Fibroblast of skin of left biceps (primary cell): ENCODE measurements around the gene DENND1C.
"Not testable (repeated sequence)": the region's sequence is repeated elsewhere in the genome, so short reads cannot be mapped to it uniquely, and the experiment has no call there.

Experiments
- DNase-seq, 2 experiments: peaks; one replicate each; pipeline ENCODE4 v3.0.0-alpha.2; 2013; ENCODE audit warnings: low read depth in 2 of 2

DENND1C gene

DNA sequence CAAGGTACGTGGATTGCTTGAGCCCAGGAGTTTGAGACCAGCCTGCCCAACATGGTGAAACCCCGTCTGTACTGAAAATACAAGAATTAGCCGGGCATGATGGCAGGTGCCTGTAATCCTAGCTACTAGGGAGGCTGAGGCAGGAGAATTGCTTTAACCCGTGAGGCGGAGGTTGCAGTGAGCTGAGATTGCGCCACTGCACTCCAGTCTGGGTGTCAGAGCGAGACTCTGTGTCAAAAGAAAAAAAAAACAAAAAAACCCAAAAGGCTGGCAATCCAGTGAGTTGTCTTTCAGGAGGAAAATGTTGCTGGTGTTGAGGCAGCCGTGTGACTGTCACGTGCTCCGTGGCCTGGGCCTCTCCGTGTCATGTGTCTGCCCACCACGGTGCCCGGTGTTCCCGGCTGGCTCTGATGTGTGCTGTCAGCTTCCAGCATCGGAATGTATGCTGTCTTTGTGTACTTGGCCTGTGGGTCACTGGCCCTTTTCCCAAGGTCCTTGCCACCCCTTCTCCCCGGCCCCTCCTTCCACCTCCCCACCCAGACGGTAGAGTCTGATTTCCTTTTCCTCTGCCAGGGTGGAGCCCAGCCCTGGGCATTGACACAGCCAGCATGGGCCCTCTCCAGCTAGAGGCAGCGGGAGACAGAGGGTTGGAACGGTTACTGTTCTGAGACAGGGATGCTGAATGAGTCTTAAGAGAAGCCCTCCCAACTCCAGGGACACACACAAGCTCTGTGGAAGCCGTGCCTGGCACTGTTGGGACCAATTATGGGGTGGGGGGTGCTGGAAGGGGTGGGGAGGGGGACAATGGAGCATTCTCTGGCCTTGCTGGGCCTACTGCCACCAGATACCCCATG, 27.8 kb upstream of the DENND1C start:
- no peak for DNase-seq

DNA sequence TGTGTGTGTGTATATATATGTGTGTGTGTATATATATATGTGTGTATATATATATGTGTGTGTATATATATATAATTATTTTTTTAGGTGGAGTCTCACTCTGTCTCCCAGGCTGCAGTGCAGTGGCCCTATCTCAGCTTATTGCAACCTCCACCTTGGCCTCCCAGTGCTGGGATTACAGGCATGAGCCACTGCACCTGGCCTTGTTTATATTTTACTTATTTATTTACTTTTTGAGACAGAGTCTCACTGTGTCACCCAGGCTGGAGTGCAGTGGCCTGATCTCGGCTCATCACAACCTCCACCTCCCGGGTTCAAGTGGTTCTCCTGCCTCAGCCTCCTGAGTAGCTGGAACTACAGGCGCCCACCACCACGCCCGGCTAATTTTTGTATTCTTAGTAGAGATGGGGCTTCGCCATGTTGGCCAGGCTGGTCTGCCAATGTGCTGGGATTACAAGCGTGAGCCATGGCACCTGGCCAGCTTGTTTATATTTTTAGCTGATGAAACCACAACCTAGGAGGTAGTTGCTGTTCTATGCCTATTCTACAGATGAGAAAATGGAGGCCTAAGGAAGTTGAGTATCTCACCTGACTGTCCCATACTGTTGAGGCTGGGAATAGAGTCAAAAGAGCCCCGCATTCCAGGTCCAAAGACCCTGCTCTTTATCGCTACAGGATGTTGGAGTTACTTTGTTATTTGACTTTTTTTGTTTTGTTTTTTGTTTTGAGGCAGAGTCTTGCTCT, 26.6 kb upstream of the DENND1C start:
- not testable (repeated sequence) for DNase-seq

DNA sequence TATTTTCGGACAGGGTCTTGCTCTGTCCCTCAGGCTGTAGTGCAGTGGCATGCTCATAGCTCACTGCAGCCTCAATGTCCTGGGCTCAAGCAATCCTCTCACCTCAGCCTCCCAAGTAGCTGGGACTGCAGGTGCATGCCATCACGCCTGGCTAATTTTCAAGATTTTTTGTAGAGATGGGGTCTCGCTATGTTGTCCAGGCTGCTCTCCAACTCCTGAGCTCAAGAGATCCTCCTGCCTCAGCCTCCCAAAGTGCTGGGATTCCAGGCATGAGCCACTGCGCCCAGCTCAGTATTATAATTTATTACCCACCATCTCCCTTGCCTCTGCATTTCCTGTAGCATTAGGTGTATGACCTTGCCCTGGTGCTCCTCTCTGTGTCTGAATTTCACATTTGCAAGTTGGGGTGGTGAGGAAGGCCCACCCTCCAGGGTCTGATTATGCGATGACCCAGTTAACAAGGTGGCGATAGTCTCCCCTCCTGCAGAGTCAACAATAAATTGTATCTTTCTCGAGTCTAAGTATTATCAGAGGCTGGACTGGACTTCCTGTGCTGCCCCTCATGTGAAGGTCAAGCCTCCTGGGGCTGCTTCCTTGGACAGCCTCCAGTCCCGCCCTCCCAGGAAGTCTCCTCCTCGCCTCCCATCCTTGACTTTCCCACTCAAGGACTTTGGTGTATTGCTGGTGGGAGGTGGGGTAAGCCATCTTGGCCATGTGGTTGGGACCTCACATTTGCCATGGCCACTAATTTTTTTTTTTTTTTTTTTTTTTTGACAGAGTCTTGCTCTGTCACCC, 22.0 kb upstream of the DENND1C start:
- DNase-seq: no peak

DNA sequence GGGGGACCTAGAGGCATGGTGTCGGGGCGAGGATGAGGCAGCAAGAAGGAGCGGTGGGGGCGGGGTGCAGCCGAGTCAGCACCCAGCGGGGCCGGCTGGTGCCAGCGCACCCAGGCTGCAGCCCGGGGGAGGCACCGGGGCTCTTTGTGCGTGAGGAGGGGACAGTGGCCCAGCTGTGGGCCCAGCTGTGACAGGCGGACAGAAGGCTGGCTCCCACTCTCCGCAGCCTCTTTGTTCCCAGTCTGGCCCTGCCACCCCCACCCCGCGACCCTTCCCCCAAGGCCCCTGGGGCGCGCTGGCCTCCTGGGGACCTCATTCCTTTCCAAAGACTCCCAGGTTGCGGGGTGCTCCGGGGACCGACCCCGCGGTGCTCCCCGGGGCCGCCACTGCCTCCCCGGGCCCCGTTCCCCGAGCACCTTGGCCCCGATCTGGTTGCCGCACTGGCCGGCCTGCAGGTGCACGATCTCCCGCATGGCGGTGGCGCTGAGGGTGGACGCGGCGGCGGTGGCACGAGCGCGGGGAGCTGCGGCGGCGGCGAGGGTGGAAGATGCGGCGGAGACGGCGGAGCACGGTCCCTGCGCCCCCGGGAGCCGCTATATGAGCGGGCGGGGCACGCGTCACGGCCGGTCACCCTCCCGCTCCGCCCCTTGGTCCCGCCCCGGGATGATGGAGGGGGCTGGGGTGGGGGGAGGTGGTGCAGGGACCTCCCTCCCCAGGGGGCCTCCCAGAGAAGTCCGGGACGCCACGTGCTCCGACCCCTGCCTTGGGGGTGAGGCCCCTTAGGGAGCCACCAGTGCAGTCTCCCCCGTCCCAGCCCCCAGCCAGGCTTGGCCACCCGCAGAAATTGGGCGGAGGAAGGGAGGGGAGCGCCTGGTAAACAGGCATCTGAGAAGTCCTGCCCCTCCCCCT, 20.4 kb upstream of the DENND1C start, which contains the start of gene TUBB4A:
Gene TUBB4A (minus strand): TSS at position 570 of the 909 bp plus-strand sequence. CDS start 97 bp downstream, at position 473.
- DNase-seq: no peak

DNA sequence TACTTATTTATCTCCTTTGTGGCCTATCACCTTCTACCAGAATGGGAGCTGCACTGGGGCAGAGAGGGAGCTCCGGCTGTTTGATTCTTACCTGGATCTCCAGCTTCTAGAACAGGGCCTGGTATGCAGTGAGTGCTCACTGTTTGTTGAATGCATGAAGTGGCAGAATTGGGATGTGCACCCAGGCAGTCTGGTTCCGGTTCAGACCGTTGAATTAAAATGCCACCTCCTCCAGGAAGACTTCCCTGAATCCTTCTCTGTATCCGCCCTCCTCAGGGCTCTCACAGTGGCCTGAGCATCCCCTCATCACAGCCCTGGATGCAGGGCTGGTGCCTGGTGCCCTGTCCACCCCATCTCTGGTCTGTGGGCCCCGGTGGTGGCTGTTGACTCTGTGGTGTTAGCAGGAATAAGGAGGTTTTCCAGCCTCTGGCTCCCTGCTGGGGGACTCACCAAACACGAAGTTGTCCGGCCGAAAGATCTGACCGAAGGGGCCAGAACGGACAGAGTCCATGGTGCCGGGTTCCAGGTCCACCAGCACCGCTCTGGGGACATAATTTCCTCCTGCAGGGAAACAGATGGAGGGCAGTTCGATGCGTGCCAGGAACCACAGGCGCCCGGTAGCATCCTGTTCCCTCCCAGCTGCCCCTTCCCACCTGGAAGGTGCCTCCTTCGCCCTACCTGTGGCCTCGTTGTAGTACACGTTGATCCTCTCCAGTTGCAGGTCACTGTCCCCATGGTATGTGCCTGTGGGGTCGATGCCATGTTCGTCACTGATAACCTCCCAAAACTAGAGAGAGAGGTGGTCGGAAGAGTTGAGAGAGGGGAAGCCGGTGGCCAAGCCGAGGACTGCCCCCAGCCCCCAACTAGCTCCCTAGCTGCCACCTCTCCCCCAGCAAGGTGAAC, 19.5 kb upstream of the DENND1C start:
- DNase-seq: no peak

DNA sequence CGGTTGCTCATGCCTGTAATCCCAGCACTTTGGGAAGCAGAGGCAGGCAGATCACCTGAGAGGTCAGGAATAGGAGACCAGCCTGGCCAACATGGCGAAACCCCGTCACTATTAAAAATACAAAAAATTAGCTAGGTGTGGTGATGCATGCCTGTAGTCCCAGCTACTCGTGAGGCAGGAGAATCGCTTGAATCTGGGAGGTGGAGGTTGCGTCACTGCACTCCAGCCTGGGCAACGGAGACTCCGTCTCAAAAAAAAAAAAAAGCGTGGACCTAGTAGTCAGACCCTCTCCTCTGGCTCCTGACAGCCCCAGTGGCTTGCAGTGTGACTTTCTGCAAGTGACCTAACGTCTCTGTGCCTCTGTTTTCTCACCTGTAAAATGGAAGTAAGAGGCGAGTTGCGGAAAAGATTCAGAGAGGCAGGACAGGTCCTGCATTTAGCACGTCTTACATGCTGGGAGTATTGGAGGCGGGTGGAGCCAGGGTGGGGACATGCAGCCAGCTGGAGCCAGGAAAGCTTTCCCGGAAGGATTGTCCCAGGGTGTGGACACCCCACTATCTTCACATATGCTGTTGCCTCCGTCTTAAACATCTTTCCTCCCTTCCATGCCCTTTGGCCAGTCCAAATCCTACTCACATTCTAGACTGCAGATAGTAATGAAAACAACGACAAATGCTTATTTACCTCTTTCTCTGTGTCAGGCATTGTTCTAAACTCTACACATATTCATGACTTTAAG, 17.6 kb upstream of the DENND1C start:
- no peak for DNase-seq

DNA sequence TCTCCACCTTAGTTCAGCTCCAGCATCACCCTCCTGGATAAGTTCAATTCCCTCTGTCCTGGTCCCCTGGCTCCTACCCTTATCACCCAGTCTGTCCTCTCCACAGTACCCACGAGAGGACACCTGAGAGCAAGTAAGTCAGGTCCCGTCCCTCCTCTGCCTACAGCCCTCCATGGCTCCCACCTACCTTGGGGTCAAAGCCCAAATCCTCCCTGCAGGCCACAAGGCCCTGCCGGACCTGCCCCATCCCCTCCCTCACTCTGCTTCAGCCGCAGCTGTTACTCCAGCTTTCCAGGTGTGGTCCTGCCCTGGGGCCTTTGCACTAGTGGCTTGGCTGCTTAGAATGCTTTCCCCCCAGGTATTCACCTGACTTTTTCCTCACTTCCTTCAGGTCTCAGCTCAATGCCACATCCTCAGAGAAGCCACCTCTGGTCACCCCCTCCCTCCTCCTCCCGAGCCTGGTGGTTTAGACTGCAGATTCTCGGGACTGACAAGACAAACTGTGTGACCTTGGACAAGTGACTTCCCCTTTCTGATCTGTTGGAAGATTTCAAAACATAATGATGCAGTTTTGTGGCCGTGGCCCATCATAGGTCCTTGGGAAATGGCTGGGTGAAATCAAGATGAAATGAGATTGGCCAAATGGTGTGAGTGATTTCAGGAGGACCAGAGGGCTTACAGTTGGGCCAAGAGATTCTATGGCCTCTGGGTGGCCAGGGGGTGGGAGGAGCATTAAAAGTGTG, 16.9 kb upstream of the DENND1C start:
- DNase-seq: no peak

DNA sequence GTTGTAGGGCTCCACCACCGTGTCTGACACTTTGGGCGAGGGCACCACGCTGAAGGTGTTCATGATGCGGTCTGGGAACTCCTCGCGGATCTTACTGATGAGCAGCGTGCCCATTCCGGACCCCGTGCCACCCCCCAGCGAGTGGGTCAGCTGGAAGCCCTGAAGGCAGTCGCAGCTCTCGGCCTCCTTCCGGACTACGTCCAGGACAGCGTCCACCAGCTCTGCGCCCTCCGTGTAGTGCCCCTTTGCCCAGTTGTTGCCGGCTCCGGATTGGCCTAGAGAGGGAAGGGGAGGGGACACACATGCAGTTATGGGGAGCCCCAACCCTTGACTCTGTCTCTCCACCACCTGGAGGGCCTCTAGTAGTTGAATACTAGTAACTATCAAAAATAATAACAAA, 14.4 kb upstream of the DENND1C start:
- DNase-seq: no peak

DNA sequence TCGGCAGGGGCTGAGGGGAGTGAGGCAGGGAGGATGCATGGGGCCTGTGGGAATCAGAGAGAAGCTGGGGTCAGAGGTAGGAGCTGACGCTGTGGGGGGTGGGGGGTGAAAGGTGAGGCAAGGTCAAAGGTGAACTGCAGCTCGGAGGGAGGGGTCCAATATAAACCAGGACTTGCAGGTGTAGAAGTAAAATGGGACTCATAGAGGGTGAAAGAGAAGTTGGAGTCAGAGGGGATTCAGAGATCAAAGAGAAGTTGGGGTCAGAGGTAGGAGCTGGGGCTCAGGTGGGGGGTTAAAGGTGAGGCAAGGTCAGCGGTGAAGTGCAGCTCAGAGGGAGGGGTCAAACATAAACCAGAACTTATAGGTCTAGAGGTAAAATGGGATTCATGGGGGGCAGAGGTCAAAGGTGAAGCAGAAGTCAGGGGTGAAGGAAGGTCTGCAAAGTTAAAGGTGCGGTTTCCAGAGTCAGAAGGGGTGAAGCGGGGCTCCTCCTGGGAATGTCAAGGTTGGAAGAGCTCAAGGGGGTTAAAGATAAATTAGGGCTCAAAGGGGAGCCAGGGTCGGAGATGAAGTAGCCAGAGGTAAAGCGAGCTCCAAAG, 12.9 kb upstream of the DENND1C start:
- DNase-seq: no peak

DNA sequence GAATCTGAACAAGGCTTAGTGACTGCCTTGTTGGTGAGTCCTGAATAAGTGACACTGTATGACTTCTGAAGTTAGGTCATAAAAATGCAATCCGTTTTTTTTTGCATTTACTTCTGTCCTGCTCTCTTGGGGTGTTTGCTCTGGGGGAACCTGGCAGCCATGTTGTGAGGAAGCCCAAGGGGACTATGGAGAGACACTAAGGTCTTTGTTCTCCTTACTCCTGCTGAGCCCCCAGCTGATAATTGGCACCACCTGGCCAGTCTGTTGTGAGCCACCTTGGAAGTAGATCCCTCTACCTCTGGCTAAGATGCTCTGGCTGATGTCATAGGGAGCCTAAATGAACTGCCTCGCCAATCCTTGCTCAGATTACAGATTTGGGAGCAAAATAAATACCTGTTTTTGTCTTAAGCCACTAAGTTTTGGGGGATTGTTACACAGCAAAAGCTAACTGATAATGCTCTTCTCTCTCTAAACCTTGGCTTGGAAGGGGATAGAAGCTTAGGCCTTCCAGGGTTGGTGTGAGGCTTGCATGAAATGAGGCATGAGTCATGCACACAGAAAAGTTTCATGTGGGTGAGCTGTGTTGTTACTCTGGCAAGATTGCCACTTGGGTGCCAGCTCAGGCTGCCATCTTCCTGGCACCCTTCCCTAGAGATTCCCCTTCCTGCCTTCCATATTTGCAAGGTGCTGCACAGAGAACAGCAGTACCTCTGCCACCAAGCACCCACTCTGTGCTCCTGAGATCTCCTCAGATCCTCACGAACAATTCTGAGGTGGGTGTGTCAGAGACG, 10.4 kb upstream of the DENND1C start:
- no peak for DNase-seq

DNA sequence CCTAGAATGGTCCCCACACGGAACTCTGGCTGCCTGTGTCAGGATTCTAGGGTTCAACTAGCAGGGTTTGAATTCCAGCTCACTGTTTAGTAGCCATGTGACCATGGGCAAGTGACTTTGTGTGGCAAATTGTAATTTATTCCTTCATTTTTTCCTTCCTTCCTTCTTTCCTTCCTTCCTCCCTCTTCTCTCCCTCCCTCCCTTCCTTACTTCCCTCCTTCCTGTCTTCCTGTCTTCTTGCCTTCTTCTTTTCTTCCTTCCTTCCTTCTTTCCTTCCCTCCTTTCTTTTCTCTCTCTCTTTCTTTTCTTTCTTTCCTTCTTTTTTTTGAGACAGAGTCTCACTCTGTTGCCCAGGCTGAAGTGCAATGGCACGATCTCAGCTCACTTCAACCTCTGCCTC, 8.5 kb upstream of the DENND1C start:
- DNase-seq: no peak

DNA sequence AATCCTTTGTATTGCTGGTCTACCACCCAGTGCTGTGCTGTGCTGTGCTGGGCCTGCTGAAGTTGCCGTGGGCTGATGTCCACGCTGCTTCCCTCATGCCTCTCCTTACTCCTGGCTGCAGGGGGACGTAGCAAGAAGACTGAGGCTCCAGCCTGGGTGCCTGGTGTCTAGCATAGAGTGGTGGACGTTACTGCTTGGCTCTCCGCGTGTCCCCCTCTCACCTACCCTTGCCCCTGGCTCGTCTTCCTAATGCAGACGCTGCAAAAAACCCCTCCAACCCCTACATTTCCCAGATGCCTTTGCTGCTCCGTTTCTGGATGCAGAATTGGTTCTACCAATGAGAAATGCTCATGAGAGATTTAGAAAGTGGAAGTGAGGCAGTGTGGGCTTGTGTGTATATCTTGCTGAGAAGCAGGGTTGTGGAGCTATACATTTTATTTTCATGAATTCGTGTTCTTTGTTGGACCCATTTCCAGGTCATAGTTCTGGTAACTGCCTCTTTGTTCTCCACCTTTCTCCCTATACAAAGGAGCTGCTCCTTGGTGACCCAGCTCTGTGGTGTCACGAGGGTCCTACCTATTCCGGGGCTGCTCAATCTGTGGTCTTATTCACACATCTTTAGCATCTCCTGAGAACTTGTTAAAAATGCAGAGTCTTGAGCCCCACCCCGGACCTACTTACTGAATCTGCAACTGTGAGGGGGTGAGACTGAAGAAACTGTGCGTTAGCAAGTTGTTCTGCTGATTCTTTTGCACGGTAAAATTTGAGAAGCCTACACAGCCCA, 7.9 kb upstream of the DENND1C start:
- DNase-seq: no peak

DNA sequence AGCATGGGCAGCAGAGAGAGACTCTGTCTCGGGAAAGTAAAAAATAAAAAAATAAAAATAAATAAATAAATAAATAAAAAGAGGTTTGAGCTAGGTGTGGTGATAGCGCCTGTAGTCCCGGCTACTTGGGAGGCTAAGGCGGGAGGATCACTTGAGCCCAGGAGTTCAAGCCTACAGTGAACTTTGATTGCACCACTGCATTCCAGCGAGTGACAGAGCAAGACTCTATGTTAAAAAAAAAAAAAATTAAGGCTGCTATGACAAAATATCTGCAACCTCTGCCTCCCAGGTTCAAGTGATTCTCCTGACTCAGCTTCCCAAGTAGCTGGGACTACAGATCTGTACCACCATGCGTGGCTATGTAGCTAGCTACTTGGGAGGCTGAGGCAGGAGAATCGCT, 3.2 kb upstream of the DENND1C start:
- no peak for DNase-seq

DNA sequence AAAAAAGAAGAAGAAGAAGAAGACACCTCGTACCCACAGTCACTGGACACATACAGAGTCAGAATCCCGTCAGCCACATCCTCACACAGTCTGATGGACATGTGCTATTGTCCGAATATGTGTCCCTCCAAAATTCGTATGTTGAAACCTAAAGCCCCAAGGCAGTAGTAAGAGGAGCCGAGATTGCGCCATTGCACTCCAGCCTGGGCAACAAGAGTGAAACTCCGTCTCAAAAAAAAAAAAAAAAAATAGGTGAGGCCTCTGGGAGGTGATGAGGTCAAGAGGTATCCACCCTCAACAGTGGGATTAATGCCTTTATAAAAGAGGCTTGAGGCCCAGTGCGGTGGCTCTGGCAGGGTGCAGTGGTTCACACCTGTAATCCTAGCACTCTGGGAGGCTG, 2.6 kb upstream of the DENND1C start:
- DNase-seq: no peak

DNA sequence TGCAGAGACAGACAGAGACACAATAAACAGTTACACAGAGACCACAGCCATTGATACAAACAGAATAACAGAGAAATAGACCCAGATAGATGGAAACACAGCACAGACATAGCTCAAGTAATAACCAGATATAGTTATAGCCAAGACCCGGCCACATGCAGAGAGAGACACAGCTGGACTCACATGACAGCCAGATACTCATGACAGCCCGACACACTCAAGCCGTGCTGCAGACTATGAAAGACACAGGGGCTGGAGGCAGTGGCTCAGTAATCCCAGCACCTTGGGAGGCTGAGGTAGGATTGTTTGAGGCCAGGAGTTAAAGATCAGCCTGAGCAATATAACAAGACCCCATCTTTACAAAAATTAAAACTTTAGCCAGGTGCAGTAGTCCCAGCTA, 1.6 kb upstream of the DENND1C start:
- no peak for DNase-seq

DNA sequence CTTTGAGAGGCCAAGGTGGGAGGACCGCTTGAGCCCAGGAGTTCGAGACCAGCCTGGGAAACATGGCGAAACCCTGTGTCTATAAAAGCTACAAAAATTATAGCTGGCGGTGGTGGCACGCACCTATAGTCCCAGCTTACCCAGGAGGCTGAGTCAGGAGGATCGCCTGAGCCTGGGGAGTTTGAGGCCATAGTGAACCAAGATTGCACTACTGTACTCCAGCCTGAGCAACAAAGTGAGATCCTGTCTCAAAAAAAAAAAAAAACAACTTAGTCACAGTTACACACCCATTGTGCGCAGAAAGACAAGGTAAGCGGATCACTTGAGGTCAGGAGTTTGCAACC, 728 bp upstream of the DENND1C start:
- no peak for DNase-seq
